ENCODE results near the gene RAD23A. TPM values are rescaled to one million over a fixed set of nuclear protein-coding genes. Genes with fewer than 3 reads are reported as not detected.
A peak's percentile ranks its signal among the peaks of the same experiment; 100 is the strongest.

The RAD23A gene
- total RNA-seq, 4 donors from 2014 or later = 54.1 to 86.5 (median 75.3) TPM

DNA sequence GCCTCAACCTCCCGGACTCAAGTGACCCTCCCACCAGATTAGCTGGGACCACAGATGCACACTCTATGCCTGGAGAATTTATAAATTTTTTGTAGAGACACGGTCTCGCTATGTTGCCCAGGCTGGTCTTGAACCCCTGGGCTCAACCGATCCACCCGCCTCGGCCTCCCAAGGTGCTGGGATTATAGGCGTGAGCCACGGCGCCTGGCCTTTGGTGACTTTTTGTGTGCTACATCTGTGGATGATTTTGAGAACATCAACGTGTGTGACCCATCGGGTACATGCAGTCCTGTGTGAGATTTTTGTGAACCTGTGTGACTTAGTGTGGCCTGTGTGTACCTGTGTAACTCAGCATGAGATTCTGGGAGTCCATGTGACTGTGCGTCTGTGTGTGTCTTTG is 41.1 kb downstream of the RAD23A start:
- H3K27ac ChIP-seq = no peak overlapping the region
- H3K4me3 ChIP-seq = no peak overlapping the region
- no peaks in the 10 kb centered on the region for H3K36me3 ChIP-seq
- no peaks in the 10 kb centered on the region for H3K27me3 ChIP-seq
- DNase-seq = no peak
- H3K4me1 ChIP-seq = peaks cover 8 to 29% (median 15%) of the 10 kb centered on the region in 4 donors
- no peak for TF ChIP-seq POLR2A (IDR thresholded peaks at IDR 0.05)
- TF ChIP-seq, protein P1, sequence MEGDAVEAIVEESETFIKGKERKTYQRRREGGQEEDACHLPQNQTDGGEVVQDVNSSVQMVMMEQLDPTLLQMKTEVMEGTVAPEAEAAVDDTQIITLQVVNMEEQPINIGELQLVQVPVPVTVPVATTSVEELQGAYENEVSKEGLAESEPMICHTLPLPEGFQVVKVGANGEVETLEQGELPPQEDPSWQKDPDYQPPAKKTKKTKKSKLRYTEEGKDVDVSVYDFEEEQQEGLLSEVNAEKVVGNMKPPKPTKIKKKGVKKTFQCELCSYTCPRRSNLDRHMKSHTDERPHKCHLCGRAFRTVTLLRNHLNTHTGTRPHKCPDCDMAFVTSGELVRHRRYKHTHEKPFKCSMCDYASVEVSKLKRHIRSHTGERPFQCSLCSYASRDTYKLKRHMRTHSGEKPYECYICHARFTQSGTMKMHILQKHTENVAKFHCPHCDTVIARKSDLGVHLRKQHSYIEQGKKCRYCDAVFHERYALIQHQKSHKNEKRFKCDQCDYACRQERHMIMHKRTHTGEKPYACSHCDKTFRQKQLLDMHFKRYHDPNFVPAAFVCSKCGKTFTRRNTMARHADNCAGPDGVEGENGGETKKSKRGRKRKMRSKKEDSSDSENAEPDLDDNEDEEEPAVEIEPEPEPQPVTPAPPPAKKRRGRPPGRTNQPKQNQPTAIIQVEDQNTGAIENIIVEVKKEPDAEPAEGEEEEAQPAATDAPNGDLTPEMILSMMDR (IDR thresholded peaks at IDR 0.05) = no peak
- no peaks in the 10 kb centered on the region for H3K9me3 ChIP-seq

DNA sequence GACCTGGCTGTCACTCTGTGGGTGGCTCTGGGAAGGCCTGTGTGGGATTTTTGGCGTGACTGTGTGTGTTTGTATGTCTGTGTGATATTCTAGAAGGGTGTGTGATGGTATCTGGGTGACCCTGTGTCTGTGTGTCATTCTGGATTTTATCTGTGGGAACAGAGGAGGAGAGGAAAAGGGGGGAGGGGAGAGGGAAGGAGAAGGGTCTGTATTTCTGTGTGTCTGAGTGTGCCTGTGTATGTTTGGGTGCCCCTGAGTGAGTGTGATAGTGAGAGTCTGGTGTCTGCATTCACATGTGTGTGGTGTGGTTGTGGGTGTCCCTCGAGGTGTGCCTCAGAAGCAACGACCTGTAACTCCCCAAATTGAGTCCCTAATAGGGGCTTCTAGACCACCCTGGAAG is 41.5 kb downstream of the RAD23A start:
- DNase-seq = no peak
- Histone ChIP-seq H3K4me1 (peaks cover 8 to 29% (median 15%) of the 10 kb centered on the region in 4 donors), H3K27me3 (no peaks in the 10 kb centered on the region), H3K36me3 (no peaks in the 10 kb centered on the region), H3K27ac (no peak overlapping the region), H3K9me3 (no peaks in the 10 kb centered on the region), H3K4me3 (no peak overlapping the region)
- TF ChIP-seq, protein P1 (IDR thresholded peaks at IDR 0.05) = no peak
- TF ChIP-seq POLR2A (IDR thresholded peaks at IDR 0.05) = no peak

DNA sequence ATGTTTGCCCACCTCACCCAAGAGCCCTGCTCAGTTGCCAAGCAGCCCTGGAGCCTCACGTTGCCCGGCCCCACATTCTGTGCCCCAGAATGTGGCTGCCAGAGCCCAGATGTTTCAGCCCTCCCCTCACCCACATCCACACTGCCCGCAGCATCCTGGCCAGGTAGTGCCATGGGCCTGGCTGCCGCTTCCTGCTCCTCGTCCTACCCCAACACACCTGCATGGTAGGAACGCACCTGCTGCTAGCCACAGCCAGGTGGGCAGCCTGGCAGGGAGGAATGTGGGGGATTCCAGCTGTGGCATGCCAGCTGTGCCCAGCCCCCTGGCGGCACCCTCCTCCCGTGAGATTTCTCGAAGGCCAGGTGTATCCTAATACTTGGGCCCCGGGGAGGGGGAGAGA is 42.1 kb downstream of the RAD23A start:
- TF ChIP-seq, protein P1 (IDR thresholded peaks at IDR 0.05) = no peak
- TF ChIP-seq POLR2A (IDR thresholded peaks at IDR 0.05) = no peak
- Histone ChIP-seq H3K36me3 (no peaks in the 10 kb centered on the region), H3K4me1 (peaks cover 8 to 29% (median 15%) of the 10 kb centered on the region in 4 donors), H3K27ac (no peak overlapping the region), H3K4me3 (no peak overlapping the region), H3K9me3 (no peaks in the 10 kb centered on the region), H3K27me3 (no peaks in the 10 kb centered on the region)
- DNase-seq = peak in 1 of 3 donors; percentile 43

DNA sequence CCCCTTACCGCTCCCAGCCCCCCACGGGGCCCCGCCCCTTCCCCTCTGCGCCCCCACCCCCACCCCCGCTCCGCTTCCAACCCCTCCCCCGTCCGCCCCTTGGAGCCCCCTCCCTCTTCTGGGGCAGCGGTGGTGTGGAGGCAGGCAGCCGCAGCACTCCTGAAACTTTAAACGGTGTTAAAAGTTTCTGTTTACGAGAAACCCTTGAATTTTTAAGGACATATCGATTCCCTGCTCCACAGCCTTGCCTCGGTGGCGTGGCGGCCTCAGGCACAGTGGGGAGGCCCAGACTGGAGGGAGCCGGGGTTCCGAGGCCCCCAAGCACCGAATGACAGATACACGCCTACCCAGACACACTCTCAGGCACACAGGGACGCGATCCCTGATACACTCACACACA is 44.8 kb downstream of the RAD23A start:
- no peak for TF ChIP-seq POLR2A (IDR thresholded peaks at IDR 0.05)
- TF ChIP-seq, protein P1 (IDR thresholded peaks at IDR 0.05) = no peak

DNA sequence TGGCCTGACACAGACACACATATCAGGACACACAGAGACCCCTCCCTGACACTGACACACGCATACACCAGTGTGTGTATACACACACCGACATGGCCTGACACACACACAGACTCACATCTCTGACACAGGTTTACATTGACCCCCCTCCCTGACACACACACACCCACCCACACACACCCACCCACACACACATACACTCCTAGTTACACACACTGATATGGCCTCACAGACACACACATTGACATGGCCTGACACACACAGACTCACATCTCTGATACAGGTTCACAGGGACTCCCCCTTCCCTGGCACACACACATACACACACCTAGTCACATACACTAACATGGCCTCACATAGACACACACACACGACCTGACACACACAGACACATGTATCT is 45.2 kb downstream of the RAD23A start:
- Histone ChIP-seq H3K27ac (no peak overlapping the region), H3K27me3 (no peaks in the 10 kb centered on the region), H3K36me3 (no peaks in the 10 kb centered on the region), H3K4me1 (peaks cover 0 to 7% (median 3%) of the 10 kb centered on the region in 4 donors), H3K4me3 (no peak overlapping the region), H3K9me3 (no peaks in the 10 kb centered on the region)
- no peak for DNase-seq
- no peak for TF ChIP-seq POLR2A (IDR thresholded peaks at IDR 0.05)
- TF ChIP-seq, protein P1 (IDR thresholded peaks at IDR 0.05) = no peak

More for the DNA sequence above, 44.8 kb downstream of the RAD23A start:
- peaks cover 0 to 11% (median 4%) of the 10 kb centered on the region in 4 donors for H3K4me1 ChIP-seq
- no peak overlapping the region for H3K4me3 ChIP-seq
- no peaks in the 10 kb centered on the region for H3K9me3 ChIP-seq
- no peaks in the 10 kb centered on the region for H3K36me3 ChIP-seq
- no peaks in the 10 kb centered on the region for H3K27me3 ChIP-seq
- no peak overlapping the region for H3K27ac ChIP-seq
- DNase-seq = no peak

DNA sequence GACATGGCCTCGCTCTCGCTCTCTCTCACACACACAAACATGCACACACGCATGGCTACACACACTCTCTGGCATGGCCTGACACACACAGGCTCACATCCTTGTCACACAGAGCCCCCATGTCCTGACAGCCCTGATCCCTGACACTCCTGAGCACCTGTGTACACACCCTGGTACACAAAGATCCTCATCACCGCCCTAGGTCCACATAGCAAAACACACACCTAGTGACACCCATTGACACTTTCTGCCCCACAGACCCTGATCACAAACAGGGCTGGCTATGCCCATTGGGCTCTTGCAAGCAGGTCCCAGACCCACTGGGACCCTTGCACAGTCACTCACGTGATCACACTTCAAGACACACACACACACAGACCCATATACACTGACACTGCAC is 45.6 kb downstream of the RAD23A start:
- no peaks in the 10 kb centered on the region for H3K9me3 ChIP-seq
- DNase-seq = peak in 1 of 3 donors; percentile 47
- no peak for TF ChIP-seq POLR2A (IDR thresholded peaks at IDR 0.05)
- TF ChIP-seq, protein P1 (IDR thresholded peaks at IDR 0.05) = no peak
- H3K27ac ChIP-seq = no peak overlapping the region
- H3K4me3 ChIP-seq = no peak overlapping the region
- no peaks in the 10 kb centered on the region for H3K27me3 ChIP-seq
- no peaks in the 10 kb centered on the region for H3K36me3 ChIP-seq
- peaks cover 0 to 4% (median 2%) of the 10 kb centered on the region in 4 donors for H3K4me1 ChIP-seq
